H9 (cell line): ENCODE results near the gene CDK17. TPM values are rescaled to one million over a fixed set of nuclear protein-coding genes. Genes with fewer than 3 reads are reported as not detected.

Experiments used
- DNase-seq: peaks from one replicate; pipeline ENCODE4 v3.0.0-alpha.2; 2017
- H2AFZ ChIP-seq: one replicate; pipeline ENCODE4 v1.6.1; 2013; ENCODE audit warnings: mild to moderate bottlenecking, low read length, control low read depth, moderate library complexity
- H2AK5ac ChIP-seq: 2 replicates; pipeline ENCODE4 v1.6.1; 2013; ENCODE audit warnings: low read length, control low read depth, mixed read lengths; ENCODE audit not compliant: insufficient read length
- H2BK120ac ChIP-seq: one replicate; pipeline ENCODE4 v1.6.1; 2013; ENCODE audit warnings: low read depth, mild to moderate bottlenecking, low read length, control low read depth, inconsistent platforms; ENCODE audit not compliant: poor library complexity, severe bottlenecking
- H2BK12ac ChIP-seq: 2 replicates; pipeline ENCODE4 v1.6.1; 2013; ENCODE audit warnings: low read length, control low read depth, mixed read lengths, low read depth; ENCODE audit not compliant: insufficient read length
- H2BK15ac ChIP-seq: 2 replicates; pipeline ENCODE4 v1.6.1; 2013; ENCODE audit warnings: low read depth, low read length, control low read depth
- H2BK20ac ChIP-seq: one replicate; pipeline ENCODE4 v1.6.1; 2013; ENCODE audit warnings: low read depth, mild to moderate bottlenecking, low read length, control low read depth, inconsistent platforms; ENCODE audit not compliant: poor library complexity, severe bottlenecking
- H2BK5ac ChIP-seq: 2 replicates; pipeline ENCODE4 v1.6.1; 2013; ENCODE audit warnings: low read length, control low read depth, mixed read lengths; ENCODE audit not compliant: insufficient read length
- H3K14ac ChIP-seq: 2 replicates; pipeline ENCODE4 v1.6.1; 2013; ENCODE audit warnings: low read length, control low read depth; ENCODE audit not compliant: insufficient read depth
- H3K18ac ChIP-seq: 2 replicates; pipeline ENCODE4 v1.6.1; 2013; ENCODE audit warnings: low read depth, mild to moderate bottlenecking, mixed read lengths, low read length, control low read depth; ENCODE audit not compliant: insufficient read length
- H3K23ac ChIP-seq: 2 replicates; pipeline ENCODE4 v1.6.1; 2013; ENCODE audit warnings: low read length, control low read depth, mixed read lengths, low read depth; ENCODE audit not compliant: insufficient read length
- H3K23me2 ChIP-seq: 2 replicates; pipeline ENCODE4 v1.6.1; 2013; ENCODE audit warnings: low read depth, mild to moderate bottlenecking, mixed read lengths, low read length, control low read depth; ENCODE audit not compliant: insufficient read length, poor library complexity, severe bottlenecking
- H3K27ac ChIP-seq: 2 replicates; pipeline ENCODE4 v1.5.1; 2013; ENCODE audit warnings: low read length, control low read depth, mixed read lengths, low read depth; ENCODE audit not compliant: insufficient read length
- H3K27me3 ChIP-seq: 2 replicates; pipeline ENCODE4 v1.6.1; 2013; ENCODE audit warnings: low read length, control low read depth, inconsistent platforms; ENCODE audit not compliant: insufficient read depth
- H3K4ac ChIP-seq: 2 replicates; pipeline ENCODE4 v1.6.1; 2013; ENCODE audit warnings: low read depth, mild to moderate bottlenecking, control low read depth, inconsistent platforms, low read length, moderate library complexity
- H3K4me1 ChIP-seq: 2 replicates; pipeline ENCODE4 v1.6.1; 2013; ENCODE audit warnings: low read length, control low read depth, inconsistent platforms; ENCODE audit not compliant: insufficient read depth
- H3K4me2 ChIP-seq: 2 replicates; pipeline ENCODE4 v1.6.1; 2013; ENCODE audit warnings: low read length, control low read depth, mixed read lengths; ENCODE audit not compliant: insufficient read length, insufficient read depth
- H3K56ac ChIP-seq: 2 replicates; pipeline ENCODE4 v1.6.1; 2013; ENCODE audit warnings: low read depth, mild to moderate bottlenecking, mixed read lengths, low read length, control low read depth; ENCODE audit not compliant: insufficient read length
- H3K79me1 ChIP-seq: 2 replicates; pipeline ENCODE4 v1.6.1; 2013; ENCODE audit warnings: low read depth, mild to moderate bottlenecking, moderate library complexity, low read length, control low read depth, inconsistent platforms; ENCODE audit not compliant: insufficient read depth, poor library complexity, severe bottlenecking
- H3K79me2 ChIP-seq: 2 replicates; pipeline ENCODE4 v1.6.1; 2013; ENCODE audit warnings: low read length, control low read depth, inconsistent platforms; ENCODE audit not compliant: insufficient read depth
- H3K9ac ChIP-seq: 2 replicates; pipeline ENCODE4 v1.6.1; 2013; ENCODE audit warnings: low read length, control low read depth, mixed read lengths; ENCODE audit not compliant: insufficient read length; ENCODE audit errors: extremely low read depth
- H3K9me3 ChIP-seq: one replicate; pipeline ENCODE4 v1.6.1; 2013; ENCODE audit warnings: low read depth, low read length, inconsistent platforms; ENCODE audit not compliant: control insufficient read depth
- H3T11ph ChIP-seq: one replicate; pipeline ENCODE4 v1.6.1; 2013; ENCODE audit warnings: mild to moderate bottlenecking, low read length, control low read depth, inconsistent platforms
- H4K20me1 ChIP-seq: one replicate; pipeline ENCODE4 v1.6.1; 2013; ENCODE audit not compliant: control insufficient read depth, insufficient read length, insufficient read depth
- H4K5ac ChIP-seq: 2 replicates; pipeline ENCODE4 v1.6.1; 2013; ENCODE audit warnings: low read depth, mild to moderate bottlenecking, mixed read lengths, low read length, control low read depth; ENCODE audit not compliant: insufficient read length
- H4K8ac ChIP-seq: replicated peaks from 2 replicates; pipeline ENCODE4 v1.6.1; 2013; ENCODE audit warnings: low read length, control low read depth, mixed read lengths, low read depth; ENCODE audit not compliant: insufficient read length
- H4K91ac ChIP-seq: 2 replicates; pipeline ENCODE4 v1.6.1; 2013; ENCODE audit warnings: low read depth, mild to moderate bottlenecking, moderate library complexity, mixed read lengths, low read length, control low read depth; ENCODE audit not compliant: insufficient read length
- H3K27ac Mint-ChIP-seq, 3 experiments: 2 replicates in 2 of 3; 3 replicates in 1 of 3; pipeline ENCODE4 v1.8.0; 2020 to 2021; ENCODE audit warnings: mixed read lengths in 3 of 3, mild to moderate bottlenecking in 1 of 3, moderate library complexity in 1 of 3
- H3K27me3 Mint-ChIP-seq: 2 replicates; pipeline ENCODE4 v1.8.0; 2021; ENCODE audit warnings: low read depth, mild to moderate bottlenecking, moderate library complexity, mixed read lengths
- H3K36me3 Mint-ChIP-seq, 3 experiments: 2 replicates in 2 of 3; 3 replicates in 1 of 3; pipeline ENCODE4 v1.8.0; 2020 to 2021; ENCODE audit warnings: low read depth in 3 of 3, mixed read lengths in 3 of 3; ENCODE audit not compliant: insufficient read depth in 1 of 3
- H3K4me1 Mint-ChIP-seq, 2 experiments: 2 replicates each; pipeline ENCODE4 v1.8.0; 2020; ENCODE audit warnings: mixed read lengths in 2 of 2
- H3K4me3 Mint-ChIP-seq, 2 experiments: 2 replicates in 1 of 2; 3 replicates in 1 of 2; pipeline ENCODE4 v1.8.0; 2020 to 2021; ENCODE audit warnings: mild to moderate bottlenecking in 2 of 2, mixed read lengths in 2 of 2, moderate library complexity in 1 of 2
- H3K9me3 Mint-ChIP-seq, 2 experiments: 2 replicates in 1 of 2; 3 replicates in 1 of 2; pipeline ENCODE4 v1.8.0; 2020; ENCODE audit warnings: mild to moderate bottlenecking in 2 of 2, mixed read lengths in 2 of 2, moderate library complexity in 1 of 2
- CTCF ChIP-seq: fragments of 200-600 bp; sonication (generic); conservative IDR thresholded peaks from 3 replicates; pipeline ENCODE4 v1.8.0; 2021; ENCODE audit warnings: antibody characterized with exemption, mild to moderate bottlenecking
- total RNA-seq: library from RNA; stranded (reverse); gene quantifications from 2 replicates; pipeline ENCODE4 v1.2.1, GENCODE V29; 2021

Gene CDK17
- total RNA-seq, 1 experiment from 2014 or later = 28.8 TPM

GRCh38 chr12:96313606-96314005 lies 86.6 kb downstream of the CDK17 start:
- Histone ChIP-seq H2BK120ac (no peak overlapping the region), H4K91ac (no peak overlapping the region), H3K14ac (no peak overlapping the region), H4K8ac (no peak overlapping the region), H2BK12ac (no peak overlapping the region), H2BK5ac (no peak overlapping the region), H3K4me1 (no peaks in the 10 kb centered on the region), H3K56ac (no peak overlapping the region), H2BK15ac (no peak overlapping the region), H4K20me1 (no peaks in the 10 kb centered on the region), H3K23me2 (peaks cover 2% of the 10 kb centered on the region), H4K5ac (no peak overlapping the region), H3K4me2 (no peak overlapping the region), H3K27me3 (no peaks in the 10 kb centered on the region), H3K23ac (no peak overlapping the region), H3K18ac (no peak overlapping the region), H2AFZ (no peak overlapping the region), H3T11ph (no peak overlapping the region), H3K27ac (no peak overlapping the region), H3K9ac (no peak overlapping the region), H2BK20ac (no peak overlapping the region), H3K79me1 (no peaks in the 10 kb centered on the region), H3K9me3 (no peaks in the 10 kb centered on the region), H2AK5ac (no peak overlapping the region), H3K4ac (no peak overlapping the region), H3K79me2 (no peaks in the 10 kb centered on the region)
- no peak for DNase-seq
- Mint-ChIP-seq H3K9me3 (peaks cover 0 to 7% of the 10 kb centered on the region in 2 experiments; a peak in 1 of 5 replicates), H3K27me3 (no peaks in the 10 kb centered on the region), H3K4me3 (no peak overlapping the region), H3K36me3 (peaks cover 4 to 8% (median 4%) of the 10 kb centered on the region in 3 experiments; a peak in 5 of 7 replicates), H3K27ac (no peak overlapping the region), H3K4me1 (peaks cover 7 to 8% of the 10 kb centered on the region in 2 experiments; a peak in 3 of 4 replicates)
- TF ChIP-seq CTCF = no peak
